GM11168 (cell line): ENCODE data around the gene ZNF729.
"Not testable (repeated sequence)": the region's sequence is repeated elsewhere in the genome, so short reads cannot be mapped to it uniquely, and the experiment has no call there.

Experiments used
- in situ Hi-C: fragments of 300-500 bp; cut with MboI; formaldehyde crosslinking; loops from one replicate; pipeline ENCODE4 v1.12.0; 2022; ENCODE audit warnings: low sequenced_read_pairs; ENCODE audit not compliant: unreplicated experiment

The ZNF729 gene

GRCh38 chr19:22286151-22286810 lies at the start of gene ZNF729:
ZNF729 (plus strand) TSS chr19:22286441; CDS start chr19:22286526, 85 bp downstream.
- in situ Hi-C loops: no loop called here

- in situ Hi-C loops: no loop called here
Observed at GRCh38 chr19:22256856-22257255, 29.4 kb upstream of the ZNF729 start.

GRCh38 chr19:22257381-22257780 lies 28.9 kb upstream of the ZNF729 start:
- in situ Hi-C loops: no loop called here

DNA sequence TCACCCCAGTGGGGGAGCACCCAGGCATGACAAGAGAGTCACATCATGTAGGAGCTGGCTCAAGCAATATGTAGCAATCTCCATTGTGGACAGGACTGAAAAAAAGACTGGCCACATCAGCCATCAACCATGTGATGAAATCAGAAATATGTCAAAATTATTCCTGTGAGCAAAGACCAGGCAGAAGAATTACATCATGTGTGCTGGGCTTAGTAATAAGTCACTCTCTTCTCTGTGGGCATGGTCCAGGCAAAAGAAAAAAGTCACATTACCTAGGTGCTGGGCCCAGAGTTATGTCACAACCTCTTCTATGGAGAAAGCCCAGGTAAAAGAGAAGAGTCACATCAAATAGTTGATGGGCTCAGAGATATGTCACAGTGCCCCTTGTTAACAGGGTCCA lies 28.3 kb upstream of the ZNF729 start:
- in situ Hi-C loops: no loop called here

DNA sequence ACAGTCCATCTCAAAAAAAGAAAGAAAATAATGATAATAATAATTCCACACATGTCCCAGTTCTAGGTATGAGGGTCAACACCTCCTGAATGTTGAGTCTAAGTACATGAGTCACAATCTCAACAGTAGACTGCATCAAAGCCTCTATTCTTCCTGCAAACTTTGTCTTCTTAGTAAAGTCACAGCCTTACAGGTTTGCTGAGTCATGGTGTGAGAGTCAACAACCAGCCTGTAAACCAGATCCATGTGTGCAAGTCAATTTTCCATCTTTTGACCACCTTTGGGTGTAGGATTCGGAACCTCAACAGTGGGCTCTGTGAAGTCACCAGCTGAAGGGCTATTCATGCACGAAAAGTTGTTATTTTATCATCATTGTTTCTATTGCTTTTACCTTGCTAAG lies 25.7 kb upstream of the ZNF729 start:
- in situ Hi-C loops: no loop called here

DNA sequence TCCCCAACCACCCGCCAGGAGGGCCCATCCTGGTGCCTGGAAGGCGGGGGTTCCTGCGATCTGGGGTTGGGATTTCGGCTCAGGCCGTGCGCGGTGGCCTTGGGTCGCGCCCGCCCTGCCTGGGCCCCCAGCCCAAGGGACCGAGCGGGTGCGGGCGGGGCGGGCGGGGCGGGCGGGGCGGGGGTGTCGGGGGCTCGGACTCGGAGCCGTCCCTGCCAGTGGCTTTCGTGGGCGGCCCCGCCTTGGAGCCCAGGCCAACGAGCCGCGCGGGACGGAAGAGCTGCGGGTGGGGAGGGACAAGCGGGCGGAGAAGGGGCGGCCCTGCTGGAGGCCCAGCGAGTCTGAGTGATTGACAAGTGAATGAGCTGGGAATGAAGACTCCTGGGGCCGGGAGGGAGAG lies 24.6 kb upstream of the ZNF729 start:
- in situ Hi-C loops: no loop called here

GRCh38 chr19:22263121-22263520 lies 23.1 kb upstream of the ZNF729 start:
- in situ Hi-C loops: no loop called here

- in situ Hi-C loops: not testable (repeated sequence)
Observed at GRCh38 chr19:22321554-22321953, 35.3 kb downstream of the ZNF729 start.

- in situ Hi-C loops: no loop called here
Observed at GRCh38 chr19:22326219-22326618, 40.0 kb downstream of the ZNF729 start.

GRCh38 chr19:22327321-22327720 lies 41.1 kb downstream of the ZNF729 start:
- in situ Hi-C loops: no loop called here

DNA sequence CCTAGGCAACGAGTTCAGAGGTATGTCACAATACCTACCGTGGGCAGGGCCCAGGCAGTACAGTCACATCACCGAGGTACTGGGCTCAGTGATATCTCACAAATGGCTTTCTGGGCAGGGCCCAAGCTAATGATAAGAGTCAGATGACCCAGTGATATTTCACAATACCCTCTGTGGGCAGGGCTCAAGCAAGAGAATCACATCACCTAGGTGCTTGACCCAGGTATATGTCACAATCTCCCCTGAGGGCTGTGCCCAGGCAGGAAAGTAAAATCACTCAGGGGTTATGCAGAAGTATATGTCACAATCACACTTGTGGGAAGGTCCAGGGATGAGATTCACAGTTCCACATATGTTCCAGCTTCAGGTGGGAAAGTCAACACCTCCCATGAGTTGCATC lies 45.3 kb downstream of the ZNF729 start:
- in situ Hi-C loops: no loop called here

GRCh38 chr19:22332924-22333323 lies 46.7 kb downstream of the ZNF729 start:
- in situ Hi-C loops: no loop called here

- in situ Hi-C loops: no loop called here
Observed at GRCh38 chr19:22335716-22336115, 49.5 kb downstream of the ZNF729 start.

DNA sequence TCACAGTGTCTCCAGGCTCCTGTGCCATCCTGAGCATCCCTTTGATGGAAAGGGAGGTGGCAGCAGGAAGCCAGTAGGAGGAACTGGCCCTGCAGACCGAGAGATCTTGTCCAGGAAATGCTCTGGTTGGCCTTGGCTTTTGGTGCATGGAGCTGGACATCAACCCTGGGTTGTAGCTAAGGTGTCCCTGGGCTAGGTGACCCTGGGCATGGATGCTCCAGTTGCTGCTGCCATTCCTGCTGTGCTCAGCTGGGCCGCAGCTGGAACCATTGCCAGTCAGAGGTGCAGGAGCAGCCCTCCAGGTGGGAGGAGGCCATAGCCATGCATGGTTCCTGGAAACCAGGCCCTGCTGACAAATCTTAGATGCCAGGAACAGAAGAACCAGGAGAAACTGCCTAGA lies 68.4 kb downstream of the ZNF729 start:
- in situ Hi-C loops: loop anchor here (25.0 kb wide), 1 partner anchor 1383 kb away; no protein-coding TSS in a partner anchor
